GM15510 (cell line): Measurements from ENCODE around the gene STAG2.

Source experiments
- POLR2A ChIP-seq: IDR thresholded peaks from 3 replicates; pipeline ENCODE4 v1.6.1; 2011; ENCODE audit warnings: borderline replicate concordance; ENCODE audit not compliant: insufficient read length; ENCODE audit errors: extremely low read depth

The STAG2 gene

DNA sequence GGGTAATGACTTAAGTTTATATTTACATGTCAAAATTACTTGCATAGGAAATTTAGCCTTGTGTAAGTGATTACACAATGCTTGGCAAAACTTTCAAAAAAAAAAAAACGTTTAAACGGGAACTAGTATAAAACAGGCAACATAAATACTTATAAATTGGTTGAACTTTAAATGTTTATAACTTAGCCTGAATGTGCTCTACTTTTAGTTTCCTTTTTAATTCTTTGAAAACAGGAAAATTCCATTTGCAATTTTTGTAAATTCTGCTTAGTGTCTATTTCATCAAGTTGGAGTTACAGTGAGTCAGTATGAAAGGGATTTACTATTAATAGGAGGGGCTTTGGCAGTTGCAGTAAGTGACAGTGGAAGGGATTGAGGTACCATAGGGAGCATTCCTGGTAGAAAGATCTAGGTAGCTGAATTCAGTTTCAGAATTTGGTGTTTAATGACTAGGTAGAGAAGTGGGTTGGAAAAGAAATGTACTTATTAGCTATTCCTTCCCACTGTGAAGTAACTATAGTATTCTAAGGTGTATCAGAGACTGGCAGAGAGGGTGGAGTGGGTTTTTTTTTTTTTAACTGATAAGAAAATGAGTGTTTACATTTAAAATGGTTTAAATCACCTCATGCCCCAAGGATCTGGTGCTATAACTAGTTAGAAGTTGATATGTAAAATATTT, 2.8 kb downstream of the STAG2 start:
- TF ChIP-seq POLR2A: no peak

DNA sequence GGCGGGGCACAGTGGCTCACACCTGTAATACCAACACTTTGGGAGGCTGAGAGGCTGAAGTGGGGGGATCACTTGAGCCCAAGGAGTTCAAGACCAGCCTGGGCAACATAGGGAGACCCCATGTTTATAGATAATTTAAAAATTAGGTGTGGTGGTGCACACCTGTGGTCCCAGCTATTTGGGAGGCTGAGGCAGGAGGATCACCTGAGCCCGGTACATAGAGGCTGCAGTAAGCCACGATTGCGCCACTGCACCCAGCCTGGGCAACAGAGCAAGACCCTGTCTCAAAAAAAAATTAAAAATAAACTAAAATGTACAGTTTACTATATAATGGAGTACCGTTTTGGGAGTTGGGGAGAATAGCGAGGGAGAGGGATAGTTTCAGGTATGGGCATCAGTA, 4.2 kb downstream of the STAG2 start:
- TF ChIP-seq POLR2A: no peak

DNA sequence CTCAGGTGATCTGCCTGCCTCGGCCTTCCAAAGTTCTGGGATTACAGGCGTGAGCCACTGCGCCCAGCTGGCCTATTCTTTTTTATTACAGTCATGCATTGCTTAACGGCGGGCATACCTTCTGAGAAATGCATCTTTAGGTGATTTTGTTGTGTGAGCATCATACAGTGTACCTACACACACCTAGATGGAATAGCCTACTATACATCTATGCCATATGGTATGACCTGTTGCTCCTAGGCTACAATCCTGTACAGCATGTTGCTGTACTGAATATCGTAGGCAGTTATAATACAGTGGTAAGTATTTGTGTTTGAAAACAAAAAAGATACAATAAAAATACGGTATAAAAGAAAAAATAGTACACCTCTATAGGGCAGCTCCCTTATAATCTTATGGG, 6.0 kb downstream of the STAG2 start:
- no peak for TF ChIP-seq POLR2A

DNA sequence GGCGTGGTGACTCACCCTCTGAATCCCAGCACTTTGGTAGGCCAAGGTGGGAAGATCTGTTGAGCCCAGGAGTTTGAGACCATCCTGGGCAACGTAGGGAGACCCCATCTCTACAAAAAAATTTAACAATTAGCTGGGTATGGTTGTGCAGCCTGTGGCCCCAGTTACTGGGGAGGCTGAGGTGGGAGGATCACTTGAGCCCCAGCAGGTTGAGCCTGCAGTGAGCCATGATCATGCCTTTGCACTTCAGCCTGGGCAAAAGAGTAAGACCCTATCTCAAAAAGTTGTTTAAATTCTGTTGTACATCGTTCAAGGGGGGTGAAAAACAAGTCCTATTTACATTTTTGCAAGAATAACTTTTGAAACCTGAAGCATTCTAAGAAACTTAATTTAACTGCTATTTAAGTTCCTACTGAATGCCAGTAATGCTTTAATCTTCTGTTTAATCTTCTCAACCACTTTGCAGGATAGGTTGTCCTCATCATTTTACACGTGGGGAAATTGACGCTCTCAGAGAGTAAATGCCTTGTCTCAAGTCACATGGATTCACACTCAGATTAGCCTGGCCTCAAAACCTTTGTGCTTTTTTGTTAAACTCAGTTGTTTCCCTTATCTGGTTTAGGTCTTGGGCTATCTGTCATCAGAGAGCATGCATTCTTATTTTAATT, 7.0 kb downstream of the STAG2 start:
- TF ChIP-seq POLR2A: no peak

DNA sequence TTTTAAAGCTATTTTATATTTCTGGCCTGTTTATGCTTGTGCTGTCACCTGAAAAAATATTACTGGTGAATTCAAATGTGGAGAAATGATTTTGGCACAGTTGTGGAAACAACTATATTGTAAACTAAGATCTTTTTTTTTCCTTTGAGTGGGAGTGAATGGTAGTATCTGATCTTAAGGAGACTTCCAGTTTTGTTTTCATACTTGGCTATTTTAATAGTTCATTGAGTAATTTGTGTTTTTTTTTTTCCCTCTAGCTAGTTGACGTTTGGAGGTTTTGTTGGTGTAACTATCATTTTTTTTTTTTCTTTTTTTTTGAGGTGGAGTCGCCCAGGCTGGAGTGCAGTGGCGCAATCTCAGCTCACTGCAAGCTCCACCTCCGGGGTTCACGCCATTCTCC, 10.5 kb downstream of the STAG2 start:
- TF ChIP-seq POLR2A: no peak

DNA sequence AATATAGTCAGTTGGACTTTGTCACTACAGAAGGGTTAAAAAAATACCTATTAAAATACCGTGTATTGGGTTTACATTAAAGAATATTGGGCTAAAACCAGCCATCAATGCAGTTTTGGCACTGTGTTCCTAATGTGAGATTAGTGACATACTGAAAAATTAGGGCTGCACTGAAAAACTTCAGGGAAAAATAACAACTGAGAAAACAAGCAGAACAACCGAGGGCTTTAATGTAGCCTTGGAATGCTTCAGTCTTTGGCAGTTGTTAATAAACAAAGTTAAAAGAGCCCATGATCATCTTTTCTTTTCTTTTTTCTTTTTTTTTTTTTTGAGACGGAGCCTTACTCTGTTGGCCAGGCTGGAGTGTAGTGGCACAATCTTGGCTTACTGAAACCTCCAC, 12.4 kb downstream of the STAG2 start:
- no peak for TF ChIP-seq POLR2A

DNA sequence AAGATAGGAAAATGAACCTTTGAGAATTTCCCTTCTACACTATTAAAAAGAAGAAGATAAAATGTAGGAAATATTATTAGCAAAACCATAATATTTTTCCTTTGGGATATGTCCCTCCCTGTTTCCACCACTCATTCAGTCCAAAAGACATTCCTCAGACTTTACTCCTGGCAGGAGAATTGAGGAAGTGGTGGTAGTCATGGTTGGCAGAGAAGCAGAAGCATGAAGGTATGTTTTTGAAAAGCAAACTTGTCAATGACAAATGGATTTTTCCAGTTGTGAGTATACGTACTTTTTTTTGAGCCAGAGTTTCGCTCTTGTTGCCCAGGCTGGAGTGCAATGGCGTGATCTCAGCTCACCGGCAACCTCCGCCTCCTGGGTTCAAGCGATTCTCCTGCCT, 13.7 kb downstream of the STAG2 start:
- no peak for TF ChIP-seq POLR2A

DNA sequence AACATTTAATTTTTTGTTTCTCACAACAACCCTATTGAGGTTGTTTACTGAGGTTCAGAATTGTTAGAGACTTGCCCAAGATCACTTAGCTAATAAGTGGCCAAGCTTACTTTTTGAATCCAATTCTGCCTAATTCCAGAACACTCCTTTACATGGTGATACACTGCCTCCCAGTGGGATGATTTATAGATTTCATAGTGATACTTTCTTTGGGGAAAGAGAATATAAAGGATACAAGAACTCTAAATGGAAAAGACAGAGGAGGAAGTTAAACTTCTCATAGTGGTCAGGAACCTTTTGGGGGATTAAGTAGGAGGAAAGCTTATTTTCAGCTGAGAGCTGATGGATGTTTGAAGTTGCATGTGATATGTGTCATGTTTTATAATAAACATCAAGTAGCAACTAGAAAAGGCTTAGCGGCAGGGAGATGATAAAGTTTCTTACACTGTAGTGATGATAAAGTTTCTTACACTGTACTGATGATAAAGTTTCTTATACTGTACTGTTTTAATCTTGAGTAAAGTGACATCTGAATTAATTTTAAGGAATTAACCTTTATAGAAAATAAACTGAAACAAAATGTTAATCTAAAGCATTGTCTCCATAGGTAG, 15.3 kb downstream of the STAG2 start:
- no peak for TF ChIP-seq POLR2A

DNA sequence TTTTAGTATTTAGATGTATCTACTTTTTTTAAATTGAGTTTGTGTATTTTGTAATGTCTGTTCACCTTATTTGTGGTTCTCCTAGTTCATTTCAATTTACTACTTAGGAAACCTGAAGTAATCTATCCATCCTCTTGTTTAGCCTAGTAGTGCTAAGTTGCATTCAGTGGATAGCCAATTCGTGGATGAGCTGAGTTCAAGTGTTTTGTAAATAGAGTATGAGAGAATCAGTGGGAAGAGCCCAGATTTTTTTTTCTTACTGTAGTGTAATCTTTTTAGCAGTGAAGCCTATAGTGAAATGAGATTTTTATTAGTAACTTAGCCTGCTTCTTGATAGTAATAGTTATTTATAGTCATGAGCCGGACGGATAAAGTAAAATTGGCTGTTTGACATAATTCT, 21.7 kb downstream of the STAG2 start:
- no peak for TF ChIP-seq POLR2A

DNA sequence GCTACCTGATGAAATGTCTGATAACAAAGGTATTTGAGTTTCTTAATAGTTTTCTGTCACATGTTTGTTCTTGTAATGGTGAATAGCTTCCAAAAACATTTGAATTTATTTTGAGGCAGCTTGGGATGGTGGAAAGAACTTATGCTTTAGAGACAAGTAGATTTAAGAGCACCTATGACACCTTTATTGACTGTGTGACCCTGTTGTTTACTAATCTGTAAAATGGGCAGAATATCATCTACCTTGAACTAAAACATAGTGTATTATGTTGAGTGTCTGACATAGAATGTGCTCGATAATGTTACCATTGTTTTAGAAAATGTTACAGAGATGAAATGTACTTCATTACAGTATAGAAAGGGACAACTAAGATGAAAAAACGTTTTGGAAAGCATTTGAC, 24.9 kb downstream of the STAG2 start:
- no peak for TF ChIP-seq POLR2A

DNA sequence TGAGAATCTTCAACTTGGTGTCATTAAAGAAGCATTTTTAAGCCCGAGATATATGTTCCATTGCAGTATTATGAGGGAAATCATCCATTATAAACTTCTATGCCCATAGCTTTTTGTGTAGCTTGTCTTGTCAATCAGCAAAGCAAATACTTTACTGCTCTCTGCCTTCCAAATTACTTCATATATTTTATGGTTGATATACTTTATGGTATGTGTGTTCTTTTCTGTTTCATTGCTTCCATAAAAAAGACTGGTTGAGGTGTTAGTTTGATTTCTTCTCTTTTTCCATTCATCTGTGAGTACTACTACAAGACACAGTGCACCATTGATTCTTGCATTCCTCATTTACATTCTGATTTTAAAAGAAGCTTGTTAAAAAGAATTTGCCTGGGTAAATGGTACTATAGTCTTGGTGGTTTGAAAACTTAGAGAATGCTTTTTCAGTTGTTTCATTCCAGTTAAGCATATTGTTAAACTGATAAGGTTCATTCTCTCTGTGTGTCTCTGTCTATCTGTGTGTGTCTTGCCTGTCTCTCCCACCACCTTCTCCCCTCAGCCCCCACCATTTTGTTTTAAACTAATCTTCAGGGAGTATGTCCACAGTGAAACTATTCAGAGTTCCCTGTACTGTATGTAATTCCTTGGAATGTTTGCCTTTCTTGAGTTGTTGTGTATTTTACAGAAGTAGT, 27.1 kb downstream of the STAG2 start:
- no peak for TF ChIP-seq POLR2A

DNA sequence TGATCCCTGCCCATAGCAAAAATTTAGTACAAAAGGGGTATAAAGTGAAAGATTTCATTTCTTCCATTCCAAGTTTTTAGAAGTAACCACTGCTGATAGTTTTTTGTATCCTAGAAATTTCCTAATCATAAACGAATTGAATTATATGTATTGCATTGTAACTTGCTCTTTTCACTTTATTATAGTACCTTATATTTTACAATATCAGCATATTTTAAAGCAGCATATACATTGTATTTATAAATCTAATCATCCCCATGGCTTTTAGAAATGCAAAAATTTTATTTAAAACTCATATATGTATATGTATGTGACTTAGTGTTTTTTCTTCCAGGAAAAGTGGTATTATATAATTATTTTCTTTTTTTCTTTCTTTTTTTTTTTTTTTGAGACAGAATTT, 27.7 kb downstream of the STAG2 start:
- no peak for TF ChIP-seq POLR2A

DNA sequence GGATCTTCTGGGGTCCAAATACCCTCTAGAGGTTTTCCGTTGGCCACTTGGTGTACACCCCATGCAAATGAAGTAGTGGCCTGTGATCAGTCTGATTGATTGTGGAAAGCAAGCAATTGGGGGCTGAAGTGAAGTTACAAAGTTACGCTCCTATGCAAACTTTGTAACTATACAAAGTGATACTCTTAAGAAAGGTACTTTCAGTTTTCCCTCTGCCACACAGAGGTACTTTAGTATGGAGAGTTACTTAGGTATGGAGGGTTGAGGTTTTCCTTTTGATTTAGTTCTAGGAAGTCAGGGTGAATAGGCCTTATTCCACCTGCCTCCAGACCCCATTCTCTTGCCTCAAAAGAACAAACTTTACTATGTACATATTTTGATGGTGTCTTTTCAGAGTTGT, 28.7 kb downstream of the STAG2 start:
- no peak for TF ChIP-seq POLR2A

DNA sequence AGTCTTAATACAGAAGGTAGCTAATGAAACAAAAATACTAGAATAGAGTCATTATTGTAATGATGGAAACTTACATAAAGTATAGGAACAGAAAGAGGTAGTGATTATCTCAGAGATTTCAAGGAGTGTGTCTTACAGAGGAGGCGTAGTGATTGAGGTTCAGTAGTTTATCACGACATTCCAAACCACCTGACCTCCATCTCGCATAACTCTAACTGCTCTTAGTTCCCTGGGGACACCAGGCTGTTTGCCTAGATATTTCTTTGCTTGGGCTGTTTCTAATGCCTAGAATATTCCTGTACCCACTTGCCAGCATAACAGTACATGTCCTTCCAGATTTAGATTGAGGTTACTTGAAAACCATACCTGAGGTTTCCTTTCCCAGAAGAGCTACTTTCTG, 29.1 kb downstream of the STAG2 start:
- no peak for TF ChIP-seq POLR2A

DNA sequence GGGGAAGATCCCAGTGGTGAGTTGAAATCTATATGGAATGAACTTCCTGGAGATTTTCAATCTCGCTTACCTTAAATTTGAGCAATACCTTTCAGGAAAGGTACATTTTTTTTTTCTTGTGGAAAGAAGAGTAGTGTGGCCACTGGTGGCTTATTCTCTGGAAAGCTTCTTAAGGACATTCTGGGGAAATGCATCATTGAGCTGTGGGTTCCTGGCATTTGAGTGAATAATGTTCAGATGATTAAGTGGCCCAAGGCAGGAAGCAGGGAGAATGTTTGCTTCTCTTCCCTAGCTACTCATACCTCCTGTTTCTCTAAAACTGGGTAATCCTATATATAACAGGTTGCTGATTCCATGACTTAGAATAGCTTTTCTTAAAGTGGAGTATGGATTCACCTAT, 31.8 kb downstream of the STAG2 start:
- TF ChIP-seq POLR2A: no peak
